SK-N-SH (cell line): ENCODE measurements around the gene CEP57. TPM values are rescaled to one million over a fixed set of nuclear protein-coding genes. Genes with fewer than 3 reads are reported as not detected.
A peak's percentile ranks its signal among the peaks of the same experiment; 100 is the strongest.

Experiments
- CTCF ChIA-PET: fragments of 300-600, 350-600 bp; formaldehyde crosslinking; extraction: SDS; loops from one replicate; lab custom pipeline; 2021; lab: Yijun Ruan, JAX
- POLR2A ChIA-PET: fragments of 350-600 bp; sonication (Branson Sonifier 250); formaldehyde crosslinking; extraction: SDS; loops from one replicate; lab custom pipeline; 2020; ENCODE audit warnings: antibody characterized with exemption, inconsistent platforms; lab: Yijun Ruan, JAX
- DNase-seq: peaks from one replicate; pipeline ENCODE4 v3.0.0; 2012
- H2AFZ ChIP-seq: fragments of 200-600 bp; sonication (generic); 2 replicates; pipeline ENCODE4 v1.8.1; 2016; ENCODE audit warnings: antibody characterized with exemption, mild to moderate bottlenecking, low read depth
- H3F3A ChIP-seq: fragments of 200-600 bp; sonication (generic); replicated peaks from 2 replicates; pipeline ENCODE3; 2016; ENCODE audit warnings: antibody characterized with exemption, mild to moderate bottlenecking; ENCODE audit not compliant: insufficient read depth
- H3K27ac ChIP-seq, 2 experiments: fragments of 200-500 bp in 1 of 2; fragments of 200-600 bp in 1 of 2; sonication (Bioruptor generic) in 1 of 2; sonication (generic), shearing (Covaris generic) in 1 of 2; 2 replicates each; pipeline versions ENCODE4 v1.5.1 to v1.6.1; 2014 to 2016; ENCODE audit warnings: low read depth in 2 of 2, inconsistent platforms in 1 of 2, low read length in 1 of 2, mild to moderate bottlenecking in 1 of 2, mixed read lengths in 1 of 2
- H3K27me3 ChIP-seq: fragments of 200-600 bp; sonication (generic), shearing (Covaris generic); 2 replicates; pipeline ENCODE4 v1.6.1; 2016; ENCODE audit warnings: mixed run types; ENCODE audit not compliant: insufficient read depth
- H3K36me3 ChIP-seq, 2 experiments: fragments of 200-500 bp in 1 of 2; fragments of 200-600 bp in 1 of 2; sonication (Bioruptor generic) in 1 of 2; sonication (generic) in 1 of 2; replicated peaks in 1 of 2; 2 replicates each; pipeline versions ENCODE3 to v1.5.1; 2014 to 2016; ENCODE audit warnings: low read length in 1 of 2, mild to moderate bottlenecking in 1 of 2; ENCODE audit not compliant: insufficient read depth in 2 of 2, control insufficient read depth in 1 of 2
- H3K4me1 ChIP-seq, 2 experiments: fragments of 200-500 bp in 1 of 2; fragments of 200-600 bp in 1 of 2; sonication (Bioruptor generic) in 1 of 2; sonication (generic), shearing (Covaris generic) in 1 of 2; 2 replicates each; pipeline versions ENCODE4 v1.5.1 to v1.6.1; 2014 to 2016; ENCODE audit warnings: low read depth in 1 of 2, low read length in 1 of 2, mixed run types in 1 of 2; ENCODE audit not compliant: insufficient read depth in 2 of 2, control insufficient read depth in 1 of 2
- H3K4me2 ChIP-seq: fragments of 200-600 bp; sonication (generic), shearing (Covaris generic); 2 replicates; pipeline ENCODE4 v1.6.1; 2017; ENCODE audit warnings: mixed run types
- H3K4me3 ChIP-seq, 2 experiments: fragments of 200-500 bp in 1 of 2; fragments of 200-600 bp in 1 of 2; sonication (Bioruptor generic) in 1 of 2; sonication (generic), shearing (Covaris generic) in 1 of 2; 2 replicates each; pipeline versions ENCODE4 v1.5.1 to v1.8.1; 2014 to 2016; ENCODE audit warnings: low read depth in 2 of 2, inconsistent platforms in 1 of 2, low read length in 1 of 2, mild to moderate bottlenecking in 1 of 2, mixed read lengths in 1 of 2, moderate library complexity in 1 of 2
- H3K79me2 ChIP-seq: fragments of 200-600 bp; sonication (generic); 2 replicates; pipeline ENCODE4 v1.8.1; 2017; ENCODE audit warnings: mild to moderate bottlenecking; ENCODE audit not compliant: insufficient read depth
- H3K9ac ChIP-seq: fragments of 200-600 bp; sonication (generic); 2 replicates; pipeline ENCODE4 v1.6.1; 2017; ENCODE audit warnings: mixed run types
- H3K9me2 ChIP-seq: fragments of 200-600 bp; sonication (generic); 2 replicates; pipeline ENCODE4 v1.6.1; 2017; ENCODE audit warnings: mixed run types
- H3K9me3 ChIP-seq: fragments of 200-600 bp; sonication (generic); 2 replicates; pipeline ENCODE4 v1.6.1; 2017; ENCODE audit warnings: mixed run types, mild to moderate bottlenecking, moderate library complexity
- H4K20me1 ChIP-seq: fragments of 200-600 bp; sonication (generic); 2 replicates; pipeline ENCODE4 v1.6.1; 2017; ENCODE audit warnings: mild to moderate bottlenecking, mixed run types; ENCODE audit not compliant: insufficient read depth
- CHD2 ChIP-seq: fragments of 150-350 bp; IDR thresholded peaks from 2 replicates; pipeline ENCODE4 v1.6.1; 2018; ENCODE audit warnings: low read length; ENCODE audit not compliant: partially characterized antibody
- ELF1 ChIP-seq: IDR thresholded peaks from 2 replicates; pipeline ENCODE4 v1.4.0; 2012
- EP300 ChIP-seq, 2 experiments: IDR thresholded peaks; 2 replicates each; pipeline versions ENCODE4 v1.4.0 to v1.6.1; 2012; ENCODE audit warnings: borderline replicate concordance in 1 of 2, low read depth in 1 of 2, low read length in 1 of 2
- EZH2phosphoT487 ChIP-seq: fragments of 200-600 bp; sonication (generic); IDR thresholded peaks from 2 replicates; pipeline ENCODE4 v1.6.1; 2017; ENCODE audit warnings: low read depth, mixed run types, mild to moderate bottlenecking, antibody characterized with exemption, moderate library complexity, borderline replicate concordance
- FOSL2 ChIP-seq: IDR thresholded peaks from 2 replicates; pipeline ENCODE4 v1.4.0; 2012; ENCODE audit warnings: low read depth, mild to moderate bottlenecking, moderate library complexity, borderline replicate concordance
- FOXM1 ChIP-seq: IDR thresholded peaks from 2 replicates; pipeline ENCODE4 v1.4.0; 2012; ENCODE audit warnings: low read depth, mild to moderate bottlenecking
- GABPA ChIP-seq: IDR thresholded peaks from 2 replicates; pipeline ENCODE4 v1.4.0; 2012; ENCODE audit warnings: low read depth, mild to moderate bottlenecking
- JUND ChIP-seq: IDR thresholded peaks from 2 replicates; pipeline ENCODE4 v1.4.0; 2012
- MEF2A ChIP-seq: IDR thresholded peaks from 2 replicates; pipeline ENCODE4 v1.4.0; 2012; ENCODE audit warnings: low read depth, borderline replicate concordance
- POLR2AphosphoS5 ChIP-seq: IDR thresholded peaks from 2 replicates; pipeline ENCODE4 v1.6.1; 2012; ENCODE audit warnings: low read depth, low read length
- RAD21 ChIP-seq: IDR thresholded peaks from 2 replicates; pipeline ENCODE4 v1.6.1; 2012; ENCODE audit warnings: mild to moderate bottlenecking, low read length
- RCOR1 ChIP-seq: fragments of 150-350 bp; IDR thresholded peaks from 2 replicates; pipeline ENCODE4 v1.6.1; 2017; ENCODE audit warnings: antibody characterized with exemption, low read length
- RFX5 ChIP-seq: IDR thresholded peaks from 2 replicates; pipeline ENCODE4 v1.6.1; 2012; ENCODE audit warnings: mild to moderate bottlenecking, improper control_type of control experiment, low read length
- RXRA ChIP-seq: IDR thresholded peaks from 2 replicates; pipeline ENCODE4 v1.4.0; 2012; ENCODE audit warnings: low read depth, mild to moderate bottlenecking, borderline replicate concordance
- TAF1 ChIP-seq: IDR thresholded peaks from 2 replicates; pipeline ENCODE4 v1.6.1; 2012; ENCODE audit warnings: low read depth, mild to moderate bottlenecking, low read length, moderate library complexity, borderline replicate concordance
- TCF12 ChIP-seq: IDR thresholded peaks from 2 replicates; pipeline ENCODE4 v1.4.0; 2012
- TEAD4 ChIP-seq: IDR thresholded peaks from 2 replicates; pipeline ENCODE4 v1.4.0; 2012; ENCODE audit warnings: mild to moderate bottlenecking, borderline replicate concordance; ENCODE audit not compliant: insufficient read depth
- YY1 ChIP-seq: IDR thresholded peaks from 2 replicates; pipeline ENCODE4 v1.4.0; 2012; ENCODE audit warnings: low read depth, mild to moderate bottlenecking
- WGBS: methylation state at CpG from one replicate; pipeline ENCODE4 v1.1.6; 2017; ENCODE audit warnings: low lambda C conversion rate; 5-methylcytosine and 5-hydroxymethylcytosine counted together
- polyA plus RNA-seq, 3 experiments: library from polyadenylated mRNA; depleted of rRNA; stranded (reverse); fragments of >200 nt; gene quantifications; 2 replicates each; pipeline ENCODE4 v1.2.3, GENCODE V29; 2012
- TF ChIP-seq, protein P1 (sequence below): fragments of 150-350 bp; IDR thresholded peaks from 2 replicates; pipeline ENCODE4 v1.6.1; 2016; ENCODE audit warnings: mild to moderate bottlenecking, low read depth, low read length
- TF ChIP-seq, protein P2 (sequence below): IDR thresholded peaks from 2 replicates; pipeline ENCODE4 v1.4.0; 2012; ENCODE audit warnings: low read depth
- TF ChIP-seq, protein P3 (sequence below): fragments of 150-350 bp; IDR thresholded peaks from 2 replicates; pipeline ENCODE4 v1.6.1; 2017; ENCODE audit warnings: antibody characterized with exemption, low read length, low read depth, borderline replicate concordance
- TF ChIP-seq, protein P4 (sequence below): IDR thresholded peaks from 2 replicates; pipeline ENCODE4; 2012
- TF ChIP-seq, protein P5 (sequence below): fragments of 200-600 bp; sonication (generic); IDR thresholded peaks from 2 replicates; pipeline ENCODE4 v1.6.1; 2017; ENCODE audit warnings: antibody characterized with exemption, mild to moderate bottlenecking, moderate library complexity
- TF ChIP-seq, protein P6 (sequence below): IDR thresholded peaks from 2 replicates; pipeline ENCODE4 v1.6.1; 2012; ENCODE audit warnings: mild to moderate bottlenecking, low read depth, low read length, moderate library complexity

The CEP57 gene
- polyA plus RNA-seq, 1 of the 3 experiments (the other 2 are of a cell fraction), result 12.2 TPM

DNA sequence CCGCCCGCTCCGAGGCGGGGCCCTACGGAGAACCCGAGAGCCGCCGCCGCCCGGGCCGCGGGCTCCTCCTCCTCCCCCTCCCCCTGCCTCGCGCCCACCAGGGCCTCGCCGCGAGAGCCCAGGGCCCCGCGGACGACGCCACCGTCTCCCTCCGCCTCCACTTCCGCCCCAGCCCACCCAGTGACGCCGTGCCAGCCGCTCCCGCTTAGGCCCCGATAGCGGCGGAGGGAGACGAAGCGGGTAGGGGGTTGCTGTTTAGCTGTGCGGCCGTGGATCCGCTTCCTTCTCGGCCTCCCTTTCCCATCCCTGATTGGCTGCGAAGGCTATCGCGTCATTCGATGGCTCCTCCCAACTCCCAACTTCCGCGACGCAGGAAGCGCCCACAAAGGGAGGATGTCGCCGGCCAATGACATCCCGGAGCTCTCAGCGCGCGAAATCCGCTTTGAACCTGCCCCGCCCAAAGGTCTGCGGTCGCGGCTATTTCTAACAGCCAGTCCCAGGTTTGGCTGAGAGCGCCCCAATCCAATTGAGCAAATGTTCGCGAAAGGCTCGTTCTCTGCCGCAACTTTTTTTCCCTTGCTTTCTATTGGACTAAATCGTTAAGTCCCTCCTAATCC, 684 bp upstream of the CEP57 start, which contains the start of gene FAM76B:
FAM76B (minus strand) TSS at position 277 of the 617 bp plus-strand sequence. CDS start 304 bp downstream, outside the sequence.
- no peaks in the 10 kb centered on the region; the same call in 1 of the 2 replicates for H4K20me1 ChIP-seq
- DNase-seq, result peak; percentile 89
- H3F3A ChIP-seq, result peaks cover 8% of the 10 kb centered on the region
- H3K27me3 ChIP-seq, result no peaks in the 10 kb centered on the region
- CTCF ChIA-PET, result interaction anchor here (1.0 to 1.8 kb wide), 6 partner anchors 10 to 720 kb away, joined by 3 to 10 read pairs (median 5); partner anchors contain the start of gene SESN3
- peak within 1 kb of the TSS; percentile 92 for H2AFZ ChIP-seq
- peak within 1 kb of the TSS; percentile 94 for H3K4me2 ChIP-seq
- peaks cover 8 to 33% of the 10 kb centered on the region in 2 experiments for H3K4me1 ChIP-seq
- H3K27ac ChIP-seq, result peak within 1 kb of the TSS; percentile 94 to 97
- no peaks in the 10 kb centered on the region for H3K9me3 ChIP-seq
- H3K9ac ChIP-seq, result peak within 1 kb of the TSS; percentile 93
- H3K4me3 ChIP-seq, result peak within 1 kb of the TSS; percentile 84 to 96
- POLR2A ChIA-PET, result interaction anchor here (0.7 to 2.0 kb wide), 7 partner anchors 11 to 732 kb away, joined by 3 to 9 read pairs (median 3); partner anchors contain the start of genes CCDC82, ENDOD1, JRKL and SRSF8
- peaks cover 28 to 32% of the 10 kb centered on the region in 2 experiments for H3K36me3 ChIP-seq
- peaks cover 73% of the 10 kb centered on the region for H3K79me2 ChIP-seq
- 2% methylated on average over 29 of the region's 62 CpGs for WGBS
- H3K9me2 ChIP-seq, result no peaks in the 10 kb centered on the region
- peak; percentile 59; the same call in 1 of the 2 replicates for TF ChIP-seq RFX5
- no peak for TF ChIP-seq FOSL2
- TF ChIP-seq, protein P1, sequence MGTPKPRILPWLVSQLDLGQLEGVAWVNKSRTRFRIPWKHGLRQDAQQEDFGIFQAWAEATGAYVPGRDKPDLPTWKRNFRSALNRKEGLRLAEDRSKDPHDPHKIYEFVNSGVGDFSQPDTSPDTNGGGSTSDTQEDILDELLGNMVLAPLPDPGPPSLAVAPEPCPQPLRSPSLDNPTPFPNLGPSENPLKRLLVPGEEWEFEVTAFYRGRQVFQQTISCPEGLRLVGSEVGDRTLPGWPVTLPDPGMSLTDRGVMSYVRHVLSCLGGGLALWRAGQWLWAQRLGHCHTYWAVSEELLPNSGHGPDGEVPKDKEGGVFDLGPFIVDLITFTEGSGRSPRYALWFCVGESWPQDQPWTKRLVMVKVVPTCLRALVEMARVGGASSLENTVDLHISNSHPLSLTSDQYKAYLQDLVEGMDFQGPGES, result 0 out of 2 replicates have a peak, but pooled peaks have one; percentile 36
- peak; percentile 97 for TF ChIP-seq CHD2
- TF ChIP-seq RAD21, result no peak
- peak; percentile 55; the same call in 1 of the 2 replicates for TF ChIP-seq TAF1
- TF ChIP-seq GABPA, result peak; percentile 82
- TF ChIP-seq RCOR1, result peak; percentile 20; the same call in 1 of the 2 replicates
- TF ChIP-seq TCF12, result no peak
- no peak for TF ChIP-seq TEAD4
- peak; percentile 74 for TF ChIP-seq POLR2AphosphoS5
- TF ChIP-seq, protein P2, sequence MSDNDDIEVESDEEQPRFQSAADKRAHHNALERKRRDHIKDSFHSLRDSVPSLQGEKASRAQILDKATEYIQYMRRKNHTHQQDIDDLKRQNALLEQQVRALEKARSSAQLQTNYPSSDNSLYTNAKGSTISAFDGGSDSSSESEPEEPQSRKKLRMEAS, result peak; percentile 35; the same call in 1 of the 2 replicates
- TF ChIP-seq JUND, result no peak
- TF ChIP-seq, protein P3, sequence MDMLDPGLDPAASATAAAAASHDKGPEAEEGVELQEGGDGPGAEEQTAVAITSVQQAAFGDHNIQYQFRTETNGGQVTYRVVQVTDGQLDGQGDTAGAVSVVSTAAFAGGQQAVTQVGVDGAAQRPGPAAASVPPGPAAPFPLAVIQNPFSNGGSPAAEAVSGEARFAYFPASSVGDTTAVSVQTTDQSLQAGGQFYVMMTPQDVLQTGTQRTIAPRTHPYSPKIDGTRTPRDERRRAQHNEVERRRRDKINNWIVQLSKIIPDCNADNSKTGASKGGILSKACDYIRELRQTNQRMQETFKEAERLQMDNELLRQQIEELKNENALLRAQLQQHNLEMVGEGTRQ, result no peak
- TF ChIP-seq, protein P4, sequence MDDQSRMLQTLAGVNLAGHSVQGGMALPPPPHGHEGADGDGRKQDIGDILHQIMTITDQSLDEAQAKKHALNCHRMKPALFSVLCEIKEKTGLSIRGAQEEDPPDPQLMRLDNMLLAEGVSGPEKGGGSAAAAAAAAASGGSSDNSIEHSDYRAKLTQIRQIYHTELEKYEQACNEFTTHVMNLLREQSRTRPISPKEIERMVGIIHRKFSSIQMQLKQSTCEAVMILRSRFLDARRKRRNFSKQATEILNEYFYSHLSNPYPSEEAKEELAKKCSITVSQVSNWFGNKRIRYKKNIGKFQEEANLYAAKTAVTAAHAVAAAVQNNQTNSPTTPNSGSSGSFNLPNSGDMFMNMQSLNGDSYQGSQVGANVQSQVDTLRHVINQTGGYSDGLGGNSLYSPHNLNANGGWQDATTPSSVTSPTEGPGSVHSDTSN, result peak; percentile 72
- no peak; the same call in 1 of the 2 replicates for TF ChIP-seq YY1
- TF ChIP-seq, protein P5, sequence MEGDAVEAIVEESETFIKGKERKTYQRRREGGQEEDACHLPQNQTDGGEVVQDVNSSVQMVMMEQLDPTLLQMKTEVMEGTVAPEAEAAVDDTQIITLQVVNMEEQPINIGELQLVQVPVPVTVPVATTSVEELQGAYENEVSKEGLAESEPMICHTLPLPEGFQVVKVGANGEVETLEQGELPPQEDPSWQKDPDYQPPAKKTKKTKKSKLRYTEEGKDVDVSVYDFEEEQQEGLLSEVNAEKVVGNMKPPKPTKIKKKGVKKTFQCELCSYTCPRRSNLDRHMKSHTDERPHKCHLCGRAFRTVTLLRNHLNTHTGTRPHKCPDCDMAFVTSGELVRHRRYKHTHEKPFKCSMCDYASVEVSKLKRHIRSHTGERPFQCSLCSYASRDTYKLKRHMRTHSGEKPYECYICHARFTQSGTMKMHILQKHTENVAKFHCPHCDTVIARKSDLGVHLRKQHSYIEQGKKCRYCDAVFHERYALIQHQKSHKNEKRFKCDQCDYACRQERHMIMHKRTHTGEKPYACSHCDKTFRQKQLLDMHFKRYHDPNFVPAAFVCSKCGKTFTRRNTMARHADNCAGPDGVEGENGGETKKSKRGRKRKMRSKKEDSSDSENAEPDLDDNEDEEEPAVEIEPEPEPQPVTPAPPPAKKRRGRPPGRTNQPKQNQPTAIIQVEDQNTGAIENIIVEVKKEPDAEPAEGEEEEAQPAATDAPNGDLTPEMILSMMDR, result no peak
- TF ChIP-seq MEF2A, result no peak
- TF ChIP-seq EP300 (IDR thresholded peaks at IDR 0.05; ENCODE audit: borderline replicate concordance in 1 of 2, low read depth in 1 of 2, low read length in 1 of 2), result no peak
- TF ChIP-seq FOXM1, result peak; percentile 12; the same call in 1 of the 2 replicates
- no peak for TF ChIP-seq EZH2phosphoT487
- TF ChIP-seq, protein P6, sequence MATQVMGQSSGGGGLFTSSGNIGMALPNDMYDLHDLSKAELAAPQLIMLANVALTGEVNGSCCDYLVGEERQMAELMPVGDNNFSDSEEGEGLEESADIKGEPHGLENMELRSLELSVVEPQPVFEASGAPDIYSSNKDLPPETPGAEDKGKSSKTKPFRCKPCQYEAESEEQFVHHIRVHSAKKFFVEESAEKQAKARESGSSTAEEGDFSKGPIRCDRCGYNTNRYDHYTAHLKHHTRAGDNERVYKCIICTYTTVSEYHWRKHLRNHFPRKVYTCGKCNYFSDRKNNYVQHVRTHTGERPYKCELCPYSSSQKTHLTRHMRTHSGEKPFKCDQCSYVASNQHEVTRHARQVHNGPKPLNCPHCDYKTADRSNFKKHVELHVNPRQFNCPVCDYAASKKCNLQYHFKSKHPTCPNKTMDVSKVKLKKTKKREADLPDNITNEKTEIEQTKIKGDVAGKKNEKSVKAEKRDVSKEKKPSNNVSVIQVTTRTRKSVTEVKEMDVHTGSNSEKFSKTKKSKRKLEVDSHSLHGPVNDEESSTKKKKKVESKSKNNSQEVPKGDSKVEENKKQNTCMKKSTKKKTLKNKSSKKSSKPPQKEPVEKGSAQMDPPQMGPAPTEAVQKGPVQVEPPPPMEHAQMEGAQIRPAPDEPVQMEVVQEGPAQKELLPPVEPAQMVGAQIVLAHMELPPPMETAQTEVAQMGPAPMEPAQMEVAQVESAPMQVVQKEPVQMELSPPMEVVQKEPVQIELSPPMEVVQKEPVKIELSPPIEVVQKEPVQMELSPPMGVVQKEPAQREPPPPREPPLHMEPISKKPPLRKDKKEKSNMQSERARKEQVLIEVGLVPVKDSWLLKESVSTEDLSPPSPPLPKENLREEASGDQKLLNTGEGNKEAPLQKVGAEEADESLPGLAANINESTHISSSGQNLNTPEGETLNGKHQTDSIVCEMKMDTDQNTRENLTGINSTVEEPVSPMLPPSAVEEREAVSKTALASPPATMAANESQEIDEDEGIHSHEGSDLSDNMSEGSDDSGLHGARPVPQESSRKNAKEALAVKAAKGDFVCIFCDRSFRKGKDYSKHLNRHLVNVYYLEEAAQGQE, result peak; percentile 31; the same call in 1 of the 2 replicates
- no peak for TF ChIP-seq RXRA
- TF ChIP-seq ELF1, result peak; percentile 92
